ENCODE results near the gene MYBPH.

GRCh38 chr1:203126866-203127665 is 48.6 kb downstream of the MYBPH start:
- no peak for TF ChIP-seq CTCF (IDR thresholded peaks at IDR 0.05; ENCODE audit: insufficient read depth, low read depth, low read length)
- TF ChIP-seq EZH2 (IDR thresholded peaks at IDR 0.05; ENCODE audit: insufficient read depth, low read length) = no peak

All from astrocyte (in vitro differentiated cells and primary cell).